Calu3 (cell line): ENCODE measurements around the gene RDH14. TPM values are rescaled to one million over a fixed set of nuclear protein-coding genes. Genes with fewer than 3 reads are reported as not detected.

Experiments used
- BruUV-seq: library from RNA; stranded (reverse); fragments of 400-500 nt; replicated peaks from 2 replicates; lab custom pipeline; 2021; lab: Mats Ljungman, UMichigan
- CTCF ChIA-PET: fragments of 300-600 bp; sonication (Branson Sonifier 250); formaldehyde crosslinking; loops from one replicate; lab custom pipeline; 2022; ENCODE audit warnings: antibody characterized with exemption; lab: Charles Lee
- DNase-seq: peaks from one replicate; pipeline ENCODE4 v3.0.0; 2022
- H3K27ac Mint-ChIP-seq: one replicate; pipeline ENCODE4 v1.8.0; 2022; ENCODE audit warnings: mixed read lengths; ENCODE audit not compliant: unreplicated experiment
- H3K27me3 Mint-ChIP-seq: one replicate; pipeline ENCODE4 v1.8.0; 2022; ENCODE audit warnings: mixed read lengths; ENCODE audit not compliant: unreplicated experiment
- H3K36me3 Mint-ChIP-seq: one replicate; pipeline ENCODE4 v1.8.0; 2022; ENCODE audit warnings: mild to moderate bottlenecking, moderate library complexity, mixed read lengths; ENCODE audit not compliant: insufficient read depth, unreplicated experiment
- H3K4me1 Mint-ChIP-seq: one replicate; pipeline ENCODE4 v1.8.0; 2022; ENCODE audit warnings: mild to moderate bottlenecking, low read depth, mixed read lengths; ENCODE audit not compliant: unreplicated experiment
- H3K4me3 Mint-ChIP-seq: one replicate; pipeline ENCODE4 v1.8.0; 2022; ENCODE audit warnings: mild to moderate bottlenecking, low read depth, moderate library complexity, mixed read lengths; ENCODE audit not compliant: unreplicated experiment
- H3K9me3 Mint-ChIP-seq: one replicate; pipeline ENCODE4 v1.8.0; 2022; ENCODE audit warnings: low read depth, mixed read lengths; ENCODE audit not compliant: unreplicated experiment
- CTCF ChIP-seq: fragments of 200-600 bp; IDR thresholded peaks from one replicate; pipeline ENCODE4 v1.8.0; 2022; ENCODE audit warnings: antibody characterized with exemption; ENCODE audit not compliant: unreplicated experiment
- intact Hi-C: fragments of 100-400 bp; cut with micrococcal nuclease; formaldehyde crosslinking; loops from one replicate; pipeline ENCODE4 v1.10.0; 2022; ENCODE audit not compliant: unreplicated experiment
- total RNA-seq: library from RNA; stranded (reverse); gene quantifications from 2 replicates; pipeline ENCODE4 v1.2.3, GENCODE V29; 2022

RDH14 gene
- total RNA-seq, 1 experiment from 2014 or later, result 17.1 TPM

- no peak for DNase-seq
- BruUV-seq, result no TSS peak
- Mint-ChIP-seq H3K4me1 (no peaks in the 10 kb centered on the region), H3K4me3 (no peak overlapping the region), H3K9me3 (no peaks in the 10 kb centered on the region), H3K27ac (no peak overlapping the region), H3K36me3 (no peaks in the 10 kb centered on the region), H3K27me3 (no peaks in the 10 kb centered on the region)
- CTCF ChIA-PET, result no interaction called here
- intact Hi-C loops, result no loop called here
- no peak for TF ChIP-seq CTCF
Measured at GRCh38 chr2:18545384-18545783, 15.1 kb downstream of the RDH14 start.

DNA sequence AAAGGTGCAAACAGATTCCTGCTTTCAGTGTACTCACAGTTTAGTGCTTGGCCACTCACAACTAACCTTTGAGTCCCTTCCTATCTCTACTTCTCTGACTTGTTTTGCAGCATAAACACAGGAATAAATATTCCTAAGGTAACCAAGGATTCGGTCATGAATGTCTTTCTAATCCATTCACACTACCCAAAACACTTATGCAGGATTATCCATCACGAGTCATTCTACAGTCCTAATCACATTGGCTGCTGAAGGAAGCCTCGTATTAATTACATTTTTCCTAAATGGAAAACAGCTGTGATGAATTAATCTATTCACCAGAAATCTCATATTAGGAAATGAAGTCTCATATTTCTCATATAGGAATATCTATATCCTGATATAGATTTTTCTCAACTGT lies 16.3 kb downstream of the RDH14 start:
- H3K4me1 Mint-ChIP-seq, result no peaks in the 10 kb centered on the region
- intact Hi-C loops, result no loop called here
- no peak for TF ChIP-seq CTCF
- H3K36me3 Mint-ChIP-seq, result no peaks in the 10 kb centered on the region
- no peaks in the 10 kb centered on the region for H3K9me3 Mint-ChIP-seq
- DNase-seq, result no peak
- H3K27me3 Mint-ChIP-seq, result no peaks in the 10 kb centered on the region
- no peak overlapping the region for H3K4me3 Mint-ChIP-seq
- no TSS peak for BruUV-seq
- no peak overlapping the region for H3K27ac Mint-ChIP-seq
- CTCF ChIA-PET, result no interaction called here

- Mint-ChIP-seq H3K4me3 (no peak overlapping the region), H3K36me3 (no peaks in the 10 kb centered on the region), H3K27ac (no peak overlapping the region), H3K9me3 (no peaks in the 10 kb centered on the region), H3K4me1 (no peaks in the 10 kb centered on the region), H3K27me3 (no peaks in the 10 kb centered on the region)
- BruUV-seq, result no TSS peak
- DNase-seq, result no peak
- CTCF ChIA-PET, result no interaction called here
- intact Hi-C loops, result no loop called here
- TF ChIP-seq CTCF, result no peak
Measured at GRCh38 chr2:18540872-18541271, 19.6 kb downstream of the RDH14 start.

DNA sequence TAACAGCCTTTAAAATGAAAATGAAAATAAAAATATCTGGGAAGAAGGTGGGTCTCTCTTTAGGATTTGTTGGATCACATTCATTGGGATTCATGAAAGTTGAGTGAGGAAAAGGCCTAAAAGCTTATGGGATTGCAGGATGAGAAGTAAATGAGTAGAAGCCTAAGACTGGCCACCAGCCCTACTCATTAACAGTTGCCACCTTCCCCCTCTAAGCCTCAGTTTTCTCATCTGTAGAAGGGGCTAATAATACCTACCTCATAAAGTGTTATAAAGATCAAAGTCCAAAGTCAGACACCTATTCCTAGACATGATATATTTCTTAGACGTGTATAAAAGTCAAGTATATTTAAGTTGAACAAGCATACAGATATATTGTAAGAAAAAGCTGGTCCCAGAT lies 23.8 kb downstream of the RDH14 start:
- intact Hi-C loops, result no loop called here
- BruUV-seq, result no TSS peak
- H3K27ac Mint-ChIP-seq, result no peak overlapping the region
- CTCF ChIA-PET, result no interaction called here
- no peak overlapping the region for H3K4me3 Mint-ChIP-seq
- TF ChIP-seq CTCF, result no peak
- no peaks in the 10 kb centered on the region for H3K36me3 Mint-ChIP-seq
- DNase-seq, result no peak
- peaks cover 18% of the 10 kb centered on the region for H3K27me3 Mint-ChIP-seq
- no peaks in the 10 kb centered on the region for H3K4me1 Mint-ChIP-seq
- no peaks in the 10 kb centered on the region for H3K9me3 Mint-ChIP-seq
